Aorta (tissue), 5 donors: ENCODE results near the gene KCNQ1. TPM values are rescaled to one million over a fixed set of nuclear protein-coding genes. Genes with fewer than 3 reads are reported as not detected.

Experiments used
- ATAC-seq: fragments of 200-7000 bp; cut with Tn5 transposase; one replicate; pipeline ENCODE4 v1.9.1; 2022; ENCODE audit warnings: moderate library complexity; ENCODE audit not compliant: low FRiP score
- DNase-seq, 2 donors: peaks; one replicate each; pipeline ENCODE4 v3.0.0-alpha.2; 2020
- H3K27ac ChIP-seq, 2 donors: one replicate each; pipeline ENCODE4 v1.5.1; 2013; ENCODE audit warnings: low read length in 2 of 2, mild to moderate bottlenecking in 2 of 2, moderate library complexity in 2 of 2, control low read depth in 1 of 2, inconsistent platforms in 1 of 2, low read depth in 1 of 2
- H3K27me3 ChIP-seq, 2 donors: one replicate each; pipeline ENCODE4 v1.6.1; 2013; ENCODE audit warnings: control low read depth in 1 of 2, low read length in 1 of 2, mild to moderate bottlenecking in 1 of 2, moderate library complexity in 1 of 2; ENCODE audit not compliant: insufficient read depth in 2 of 2, control insufficient read depth in 1 of 2
- H3K36me3 ChIP-seq, 2 donors: one replicate each; pipeline ENCODE4 v1.6.1; 2013; ENCODE audit warnings: control low read depth in 1 of 2, low read length in 1 of 2, mild to moderate bottlenecking in 1 of 2; ENCODE audit not compliant: insufficient read depth in 2 of 2, control insufficient read depth in 1 of 2
- H3K4me1 ChIP-seq, 2 donors: one replicate each; pipeline ENCODE4 v1.6.1; 2013; ENCODE audit warnings: low read length in 2 of 2, control low read depth in 1 of 2, mild to moderate bottlenecking in 1 of 2, moderate library complexity in 1 of 2; ENCODE audit not compliant: insufficient read depth in 2 of 2, control insufficient read depth in 1 of 2
- H3K4me3 ChIP-seq, 2 donors: one replicate each; pipeline ENCODE4 v1.5.1; 2013; ENCODE audit warnings: low read length in 2 of 2, control low read depth in 1 of 2, mild to moderate bottlenecking in 1 of 2
- H3K9me3 ChIP-seq: one replicate; pipeline ENCODE4 v1.6.1; 2013; ENCODE audit warnings: mild to moderate bottlenecking, low read length; ENCODE audit not compliant: control insufficient read depth
- WGBS, 2 donors: extraction: QIAGEN DNeasy Blood & Tissue Kit; methylation state at CpG; one replicate each; pipeline ENCODE4 v1.1.7; 2013; 5-methylcytosine and 5-hydroxymethylcytosine counted together
- intact Hi-C, 2 donors: fragments of 100-400 bp; cut with DNase I; formaldehyde crosslinking; loops; one replicate each; pipeline versions ENCODE4 v1.14.2 to v1.15.0; 2022
- polyA plus RNA-seq, 2 donors: library from polyadenylated mRNA; stranded (reverse); fragments of 200-250 nt; gene quantifications; one replicate each; pipeline ENCODE4 v1.2.3, GENCODE V29; 2013
- total RNA-seq, 2 donors: library from RNA; stranded (reverse); fragmentation: NEBNext Ultra II Directional; extraction: Animal tissue kit (Norgen Biotek cat#: 25700); gene quantifications; one replicate each; pipeline ENCODE4 v1.2.1, GENCODE V29; 2021
- donor health status: healthy with polysubstance abuse.
- donor health status: Bipolar disorder and iron deficiency.
- donor health status: DM: no; HTN: no; CAD: no.
- donor health status: DM: no; HTN: no; CAD: no.
- donor health status: DM: yes; HTN: yes; CAD: no.

KCNQ1 gene
- total and polyA plus RNA-seq, 4 donors, result 0.67 to 11.5 (median 5.8) TPM

- Histone ChIP-seq H3K4me3 (peak within 1 kb of the TSS; percentile 68 to 72), H3K36me3 (peaks cover 0 to 3% of the 10 kb centered on the region in 2 donors), H3K27ac (peak within 1 kb of the TSS; percentile 87 to 95), H3K4me1 (no peaks in the 10 kb centered on the region), H3K27me3 (no peaks in the 10 kb centered on the region), H3K9me3 (no peaks in the 10 kb centered on the region)
- intact Hi-C loops, result loop anchor here in 1 of 2 donors (1.0 to 5.0 kb wide), 4 partner anchors 17 to 1123 kb away; partner anchors contain the start of gene CD81
- 0% methylated on average over 59 to 66 of the region's 66 CpGs for WGBS, 2 donors
- DNase-seq, result peak; percentile 100
- peak; percentile 95 for ATAC-seq
These were observed 44.6 kb upstream of the KCNQ1 start, which contains the start of gene TSSC4 for GRCh38 chr11:2400069-2400761. Gene TSSC4, plus strand, starts transcription at chr11:2400750. Its CDS starts 1,884 bp downstream, at chr11:2402634.

- Histone ChIP-seq H3K4me3 (peak overlapping the region; percentile 68 to 72), H3K36me3 (peaks cover 0 to 3% of the 10 kb centered on the region in 2 donors), H3K27ac (peak overlapping the region in 1 of 2 donors; percentile 66), H3K27me3 (no peaks in the 10 kb centered on the region), H3K4me1 (no peaks in the 10 kb centered on the region), H3K9me3 (no peaks in the 10 kb centered on the region)
- DNase-seq (no peak), ATAC-seq (no peak)
- 1% methylated on average over 54 to 55 of the region's 55 CpGs for WGBS, 2 donors
- intact Hi-C loops, result loop anchor here in 1 of 2 donors (1.0 to 5.0 kb wide), 4 partner anchors 18 to 1124 kb away; partner anchors contain the start of gene CD81
These were observed 43.9 kb upstream of the KCNQ1 start for GRCh38 chr11:2400762-2401435.

DNA sequence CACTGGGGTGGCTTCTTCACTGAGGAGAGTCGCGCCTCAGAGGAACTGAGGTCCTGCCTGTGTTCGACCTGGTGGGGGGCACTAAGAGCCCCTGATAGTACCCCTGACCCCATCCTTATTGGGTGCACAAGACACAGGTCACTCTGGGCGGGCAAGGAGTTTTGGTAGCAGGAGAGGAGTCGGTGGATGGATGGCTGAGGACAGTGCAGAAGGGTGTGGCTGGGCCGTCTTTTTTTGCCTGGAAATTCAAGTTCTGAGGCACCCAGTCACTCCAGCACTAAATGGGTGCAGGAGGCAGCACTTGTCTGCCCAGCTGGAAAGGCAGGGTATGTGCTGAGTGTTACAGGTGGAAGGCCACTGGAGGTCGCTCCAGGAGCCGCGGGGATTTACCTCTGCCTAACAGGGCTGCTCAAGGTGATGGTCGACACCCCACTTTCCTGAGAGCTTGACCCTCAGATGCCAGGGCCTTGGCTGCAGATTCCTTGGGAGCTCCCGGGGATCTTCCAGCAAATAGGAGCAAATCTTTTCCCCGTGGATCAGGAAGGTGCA, 43.3 kb upstream of the KCNQ1 start:
- no peaks in the 10 kb centered on the region for H3K27me3 ChIP-seq
- 40 to 46% methylated on average over 12 of the region's 12 CpGs for WGBS, 2 donors
- H3K4me3 ChIP-seq, result peak overlapping the region; percentile 68 to 72
- ATAC-seq (no peak), DNase-seq (no peak)
- H3K4me1 ChIP-seq, result no peaks in the 10 kb centered on the region
- no peak overlapping the region for H3K27ac ChIP-seq
- peaks cover 0 to 3% of the 10 kb centered on the region in 2 donors for H3K36me3 ChIP-seq
- no peaks in the 10 kb centered on the region for H3K9me3 ChIP-seq
- intact Hi-C loops, result loop anchor here in 1 of 2 donors (2.0 to 5.0 kb wide), 3 partner anchors 19 to 1124 kb away; no protein-coding TSS in a partner anchor

- H3K27me3 ChIP-seq, result no peaks in the 10 kb centered on the region
- H3K4me3 ChIP-seq, result no peak overlapping the region
- H3K36me3 ChIP-seq, result peaks cover 0 to 3% of the 10 kb centered on the region in 2 donors
- H3K27ac ChIP-seq, result no peak overlapping the region
- DNase-seq (no peak), ATAC-seq (no peak)
- WGBS, 2 donors, result 83 to 87% methylated on average over 13 of the region's 13 CpGs
- no peaks in the 10 kb centered on the region for H3K9me3 ChIP-seq
- H3K4me1 ChIP-seq, result no peaks in the 10 kb centered on the region
- intact Hi-C loops, result loop anchor here in 1 of 2 donors (5.0 kb wide), 1 partner anchor 1125 kb away; no protein-coding TSS in a partner anchor
These were observed 42.7 kb upstream of the KCNQ1 start for GRCh38 chr11:2402106-2402505.

GRCh38 chr11:2402890-2403645, 41.7 kb upstream of the KCNQ1 start:
- no peak overlapping the region for H3K27ac ChIP-seq
- no peaks in the 10 kb centered on the region for H3K4me1 ChIP-seq
- H3K9me3 ChIP-seq, result no peaks in the 10 kb centered on the region
- H3K4me3 ChIP-seq, result no peak overlapping the region
- WGBS, 2 donors, result 85 to 87% methylated on average over 31 of the region's 31 CpGs
- H3K27me3 ChIP-seq, result no peaks in the 10 kb centered on the region
- H3K36me3 ChIP-seq, result peaks cover 0 to 3% of the 10 kb centered on the region in 2 donors
- ATAC-seq, result no peak
- intact Hi-C loops, result loop anchor here in 1 of 2 donors (5.0 kb wide), 1 partner anchor 1126 kb away; no protein-coding TSS in a partner anchor
- no peak for DNase-seq

- intact Hi-C loops, result loop anchor here in 1 of 2 donors (5.0 kb wide), 1 partner anchor 1127 kb away; no protein-coding TSS in a partner anchor
These were observed 40.0 kb upstream of the KCNQ1 start for GRCh38 chr11:2404735-2405196.

GRCh38 chr11:2406451-2406850, 38.4 kb upstream of the KCNQ1 start:
- ATAC-seq (no peak), DNase-seq (no peak)
- Histone ChIP-seq H3K4me1 (no peaks in the 10 kb centered on the region), H3K27ac (no peak overlapping the region), H3K4me3 (no peak overlapping the region), H3K27me3 (no peaks in the 10 kb centered on the region), H3K36me3 (peaks cover 0 to 3% of the 10 kb centered on the region in 2 donors), H3K9me3 (no peaks in the 10 kb centered on the region)
- intact Hi-C loops, result no loop called here
- 86 to 88% methylated on average over 14 of the region's 14 CpGs for WGBS, 2 donors

More at GRCh38 chr11:2404735-2405196, 40.0 kb upstream of the KCNQ1 start:
- DNase-seq (no peak), ATAC-seq (no peak)
- no peaks in the 10 kb centered on the region for H3K27me3 ChIP-seq
- no peak overlapping the region for H3K4me3 ChIP-seq
- 63 to 72% methylated on average over 12 of the region's 12 CpGs for WGBS, 2 donors
- H3K4me1 ChIP-seq, result no peaks in the 10 kb centered on the region
- H3K27ac ChIP-seq, result no peak overlapping the region
- peaks cover 0 to 3% of the 10 kb centered on the region in 2 donors for H3K36me3 ChIP-seq
- no peaks in the 10 kb centered on the region for H3K9me3 ChIP-seq

DNA sequence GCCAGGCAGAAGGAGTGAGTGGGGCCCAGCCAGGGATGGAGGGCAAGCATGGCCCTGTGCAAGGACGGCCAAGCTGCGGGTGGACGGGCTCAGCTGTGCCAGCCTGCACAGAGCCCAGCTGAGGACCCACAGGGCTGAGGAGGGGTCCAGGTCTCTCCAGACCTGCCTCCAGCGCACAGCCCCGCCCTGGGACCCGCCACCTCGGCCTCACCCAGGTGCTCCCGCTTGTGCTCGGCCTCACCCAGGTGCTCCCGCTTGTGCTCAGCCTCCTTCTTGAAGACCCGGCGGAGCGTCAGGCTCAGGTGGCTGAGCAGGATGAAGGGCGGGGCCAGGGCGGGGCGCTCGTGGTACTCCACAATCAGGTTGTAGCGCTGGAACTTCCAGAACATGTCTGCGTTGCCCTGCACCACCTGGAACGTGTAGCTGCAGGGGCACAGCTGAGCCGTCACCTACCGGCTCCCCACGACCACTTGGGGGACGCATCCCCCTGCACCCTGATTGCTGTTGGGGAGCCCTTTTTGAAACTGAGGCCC, 37.9 kb upstream of the KCNQ1 start:
- Histone ChIP-seq H3K4me3 (no peak overlapping the region), H3K27ac (no peak overlapping the region), H3K4me1 (no peaks in the 10 kb centered on the region), H3K36me3 (peaks cover 0 to 3% of the 10 kb centered on the region in 2 donors), H3K9me3 (no peaks in the 10 kb centered on the region), H3K27me3 (no peaks in the 10 kb centered on the region)
- intact Hi-C loops, result no loop called here
- DNase-seq (no peak), ATAC-seq (no peak)
- WGBS, 2 donors, result 89 to 90% methylated on average over 21 to 24 of the region's 24 CpGs
